ENCODE measurements around the gene YKT6.

The YKT6 gene

GRCh38 chr7:44216019-44216418 is 15.2 kb downstream of the YKT6 start:
- Histone ChIP-seq H3K27ac (ENCODE audit: low read length) (no peak overlapping the region), H3K36me3 (ENCODE audit: control insufficient read depth, low read depth, low read length) (peaks cover 19% of the 10 kb centered on the region), H3K9me3 (ENCODE audit: control insufficient read depth, low read depth, low read length) (no peaks in the 10 kb centered on the region), H3K4me1 (ENCODE audit: control insufficient read depth, low read depth, low read length) (peaks cover 18% of the 10 kb centered on the region), H3K4me3 (ENCODE audit: low read length) (no peak overlapping the region), H3K9ac (ENCODE audit: low read length) (no peak overlapping the region), H3K27me3 (ENCODE audit: control insufficient read depth, insufficient read depth, low read length) (no peaks in the 10 kb centered on the region)

DNA sequence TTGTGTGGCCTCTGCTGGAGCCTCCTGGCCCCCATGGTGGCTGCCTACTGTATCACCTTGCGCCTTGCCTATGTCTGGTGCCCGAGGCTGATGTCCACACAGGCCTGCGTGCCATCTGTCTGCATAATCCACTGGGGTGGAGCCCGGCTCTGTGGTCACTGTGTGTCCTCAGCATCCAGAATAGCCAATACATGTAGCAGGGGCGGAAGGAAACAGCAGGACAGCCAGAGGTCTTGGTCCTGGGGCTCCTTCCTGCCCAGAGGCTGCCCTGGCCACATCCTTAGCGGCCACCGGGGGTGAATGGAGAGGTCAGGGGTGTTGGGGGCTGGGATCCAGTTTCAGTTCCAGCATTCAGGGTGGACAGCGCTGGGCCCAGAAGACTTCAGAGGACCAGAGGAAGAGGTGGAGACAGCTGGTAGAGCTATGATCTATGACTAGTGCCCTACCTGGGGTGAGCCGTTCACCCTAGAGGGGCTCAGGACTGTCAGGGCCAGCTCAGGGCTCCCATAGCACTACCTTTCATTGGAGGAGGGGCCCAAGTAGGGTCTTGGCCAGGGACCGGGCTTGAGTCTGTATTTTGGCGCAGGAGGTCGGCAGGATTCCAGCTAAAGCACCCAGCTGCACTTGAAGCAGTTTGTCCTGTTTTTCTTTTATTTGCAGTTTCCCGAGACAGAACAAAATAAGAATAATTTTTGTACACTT is 15.9 kb downstream of the YKT6 start:
- Histone ChIP-seq H3K27ac (ENCODE audit: low read length) (no peak overlapping the region), H3K4me1 (ENCODE audit: control insufficient read depth, low read depth, low read length) (peaks cover 18% of the 10 kb centered on the region), H3K4me3 (ENCODE audit: low read length) (no peak overlapping the region), H3K27me3 (ENCODE audit: control insufficient read depth, insufficient read depth, low read length) (no peaks in the 10 kb centered on the region), H3K36me3 (ENCODE audit: control insufficient read depth, low read depth, low read length) (peaks cover 12% of the 10 kb centered on the region), H3K9me3 (ENCODE audit: control insufficient read depth, low read depth, low read length) (no peaks in the 10 kb centered on the region), H3K9ac (ENCODE audit: low read length) (no peak overlapping the region)

- no peaks in the 10 kb centered on the region for H3K27me3 ChIP-seq (ENCODE audit: control insufficient read depth, insufficient read depth, low read length)
- H3K4me1 ChIP-seq (ENCODE audit: control insufficient read depth, low read depth, low read length): peaks cover 18% of the 10 kb centered on the region
- no peak overlapping the region for H3K9ac ChIP-seq (ENCODE audit: low read length)
- peaks cover 8% of the 10 kb centered on the region for H3K36me3 ChIP-seq (ENCODE audit: control insufficient read depth, low read depth, low read length)
- H3K4me3 ChIP-seq (ENCODE audit: low read length): no peak overlapping the region
- no peaks in the 10 kb centered on the region for H3K9me3 ChIP-seq (ENCODE audit: control insufficient read depth, low read depth, low read length)
- H3K27ac ChIP-seq (ENCODE audit: low read length): no peak overlapping the region
Observed at GRCh38 chr7:44217223-44217714, 16.5 kb downstream of the YKT6 start.

DNA sequence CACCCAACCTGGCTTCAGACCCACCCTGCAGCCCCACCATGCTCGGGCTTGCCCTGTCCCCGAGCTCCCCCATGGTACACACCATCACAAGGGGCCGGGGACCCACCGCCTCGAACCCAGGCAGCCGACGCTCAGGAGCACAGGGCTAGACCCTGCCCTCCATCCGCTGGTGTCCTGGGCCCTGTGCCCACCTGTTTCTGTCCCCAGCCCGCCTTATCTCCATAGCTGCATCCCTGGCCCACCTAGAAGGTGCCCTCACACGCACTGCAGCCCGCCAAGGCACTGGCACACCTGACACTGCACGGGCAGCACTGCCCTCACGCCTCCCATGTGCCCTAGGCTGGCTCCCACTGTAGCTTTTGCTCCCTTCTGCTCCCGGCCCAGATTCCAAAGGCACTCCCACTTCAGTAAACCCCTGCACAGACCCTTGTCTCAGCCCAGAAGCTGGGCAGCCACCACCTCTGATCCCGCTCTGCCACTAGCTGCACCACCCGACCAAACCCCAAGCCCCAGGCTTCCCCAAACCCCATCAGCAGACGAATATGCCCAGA is 17.1 kb downstream of the YKT6 start:
- Histone ChIP-seq H3K27ac (ENCODE audit: low read length) (no peak overlapping the region), H3K36me3 (ENCODE audit: control insufficient read depth, low read depth, low read length) (peaks cover 7% of the 10 kb centered on the region), H3K4me1 (ENCODE audit: control insufficient read depth, low read depth, low read length) (peaks cover 18% of the 10 kb centered on the region), H3K9ac (ENCODE audit: low read length) (no peak overlapping the region), H3K4me3 (ENCODE audit: low read length) (no peak overlapping the region), H3K9me3 (ENCODE audit: control insufficient read depth, low read depth, low read length) (no peaks in the 10 kb centered on the region), H3K27me3 (ENCODE audit: control insufficient read depth, insufficient read depth, low read length) (no peaks in the 10 kb centered on the region)

DNA sequence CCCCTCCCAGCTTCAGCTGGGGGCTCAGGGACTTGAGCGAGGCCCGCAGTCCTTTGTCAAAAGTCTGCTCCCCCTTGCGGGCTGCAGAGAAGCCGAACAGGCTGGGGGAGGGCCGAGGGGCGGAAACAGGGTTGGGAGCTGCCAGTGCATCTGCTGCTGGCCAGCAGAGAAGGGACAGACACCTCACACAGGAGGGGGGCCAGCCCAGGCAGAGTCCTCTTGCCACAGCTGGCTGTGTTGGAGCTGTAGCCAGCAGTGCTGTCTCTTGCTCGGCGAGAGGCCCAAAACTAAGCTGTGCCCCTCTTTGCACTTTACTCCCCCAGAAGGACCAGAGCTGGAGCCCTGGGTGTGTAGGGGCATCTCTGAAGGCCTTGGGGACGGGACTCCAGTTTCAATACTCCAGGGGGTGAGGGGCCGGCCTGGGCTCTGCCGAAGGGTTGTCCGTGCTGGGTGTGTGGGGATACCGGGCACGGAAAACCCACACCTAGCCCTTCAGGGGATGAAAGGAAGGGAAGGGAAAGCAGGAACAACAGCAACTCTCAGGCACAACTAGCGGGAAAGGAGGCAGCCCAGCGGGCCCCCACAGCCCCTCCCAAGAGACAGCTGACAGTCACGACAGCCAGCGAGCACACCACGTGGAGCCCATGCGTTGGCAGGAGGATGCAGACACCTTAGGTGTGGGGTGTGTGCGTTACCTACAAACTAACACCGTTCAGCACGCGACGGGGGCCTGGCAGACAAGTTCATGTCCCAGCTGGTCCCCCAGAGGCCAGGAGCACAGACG is 17.8 kb downstream of the YKT6 start:
- Histone ChIP-seq H3K4me3 (ENCODE audit: low read length) (no peak overlapping the region), H3K27me3 (ENCODE audit: control insufficient read depth, insufficient read depth, low read length) (no peaks in the 10 kb centered on the region), H3K9ac (ENCODE audit: low read length) (no peak overlapping the region), H3K36me3 (ENCODE audit: control insufficient read depth, low read depth, low read length) (peaks cover under 1% of the 10 kb centered on the region), H3K27ac (ENCODE audit: low read length) (no peak overlapping the region), H3K9me3 (ENCODE audit: control insufficient read depth, low read depth, low read length) (no peaks in the 10 kb centered on the region), H3K4me1 (ENCODE audit: control insufficient read depth, low read depth, low read length) (peaks cover 18% of the 10 kb centered on the region)

GRCh38 chr7:44219371-44220045 is 18.7 kb downstream of the YKT6 start:
- no peak overlapping the region for H3K9ac ChIP-seq (ENCODE audit: low read length)
- H3K9me3 ChIP-seq (ENCODE audit: control insufficient read depth, low read depth, low read length): no peaks in the 10 kb centered on the region
- peaks cover 14% of the 10 kb centered on the region for H3K4me1 ChIP-seq (ENCODE audit: control insufficient read depth, low read depth, low read length)
- H3K36me3 ChIP-seq (ENCODE audit: control insufficient read depth, low read depth, low read length): no peaks in the 10 kb centered on the region
- no peak overlapping the region for H3K4me3 ChIP-seq (ENCODE audit: low read length)
- no peak overlapping the region for H3K27ac ChIP-seq (ENCODE audit: low read length)
- H3K27me3 ChIP-seq (ENCODE audit: control insufficient read depth, insufficient read depth, low read length): no peaks in the 10 kb centered on the region

DNA sequence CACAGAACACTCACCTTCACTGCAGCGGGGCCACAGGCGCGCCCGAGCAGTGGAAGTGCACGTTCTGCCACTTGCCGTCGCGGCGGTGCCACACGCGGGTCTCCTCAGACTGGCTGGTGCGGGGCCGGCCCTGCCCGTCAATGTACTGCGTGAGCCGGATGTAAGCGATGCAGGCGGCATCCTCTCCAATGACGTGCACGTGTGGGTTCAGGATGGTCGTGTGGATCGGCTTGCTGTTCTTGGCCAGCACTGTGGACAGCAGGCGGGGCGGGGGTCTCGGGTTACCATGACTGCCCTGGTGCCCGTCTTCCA is 19.2 kb downstream of the YKT6 start:
- no peaks in the 10 kb centered on the region for H3K9me3 ChIP-seq (ENCODE audit: control insufficient read depth, low read depth, low read length)
- no peak overlapping the region for H3K4me3 ChIP-seq (ENCODE audit: low read length)
- H3K27ac ChIP-seq (ENCODE audit: low read length): no peak overlapping the region
- peaks cover 11% of the 10 kb centered on the region for H3K4me1 ChIP-seq (ENCODE audit: control insufficient read depth, low read depth, low read length)
- no peaks in the 10 kb centered on the region for H3K36me3 ChIP-seq (ENCODE audit: control insufficient read depth, low read depth, low read length)
- no peak overlapping the region for H3K9ac ChIP-seq (ENCODE audit: low read length)
- H3K27me3 ChIP-seq (ENCODE audit: control insufficient read depth, insufficient read depth, low read length): no peaks in the 10 kb centered on the region

DNA sequence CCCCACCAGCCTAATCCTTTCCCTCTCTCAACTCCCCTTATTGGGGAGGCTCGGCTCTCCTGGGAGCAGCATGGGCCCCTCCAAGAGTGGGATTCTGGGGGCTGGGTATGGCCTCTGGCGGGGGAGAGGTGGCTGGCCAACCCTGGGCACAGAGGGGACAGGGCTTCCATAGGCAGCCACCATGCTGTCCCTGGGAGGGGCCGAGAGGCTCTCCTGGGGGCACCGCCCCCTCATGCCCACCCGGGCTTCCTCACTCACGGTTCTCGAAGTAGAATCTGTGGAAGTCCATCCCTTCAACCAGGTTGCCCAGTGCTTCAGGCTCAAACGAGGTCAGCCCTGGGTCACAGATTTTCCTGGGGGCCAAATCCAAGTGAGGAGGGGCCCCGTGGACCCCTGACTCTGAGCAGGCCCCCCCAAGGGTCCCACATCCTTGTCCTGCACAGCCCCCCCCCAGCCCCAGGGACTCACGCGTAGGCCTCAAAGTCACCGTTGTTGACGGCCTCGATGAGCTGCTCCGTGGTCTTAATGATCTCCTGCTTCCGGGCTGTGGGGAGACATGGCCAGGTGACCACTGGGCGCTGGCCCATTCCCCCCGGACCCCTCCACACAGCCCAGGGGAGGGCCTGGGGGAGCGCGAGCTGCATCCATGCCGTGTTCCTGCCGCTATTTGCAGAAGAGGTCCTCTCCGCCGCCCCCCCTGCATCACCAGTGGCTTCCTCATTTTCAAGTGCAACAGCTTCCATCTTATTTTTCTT is 19.8 kb downstream of the YKT6 start:
- Histone ChIP-seq H3K9ac (ENCODE audit: low read length) (no peak overlapping the region), H3K36me3 (ENCODE audit: control insufficient read depth, low read depth, low read length) (no peaks in the 10 kb centered on the region), H3K27ac (ENCODE audit: low read length) (no peak overlapping the region), H3K4me1 (ENCODE audit: control insufficient read depth, low read depth, low read length) (peaks cover 11% of the 10 kb centered on the region), H3K27me3 (ENCODE audit: control insufficient read depth, insufficient read depth, low read length) (no peaks in the 10 kb centered on the region), H3K4me3 (ENCODE audit: low read length) (no peak overlapping the region), H3K9me3 (ENCODE audit: control insufficient read depth, low read depth, low read length) (no peaks in the 10 kb centered on the region)

DNA sequence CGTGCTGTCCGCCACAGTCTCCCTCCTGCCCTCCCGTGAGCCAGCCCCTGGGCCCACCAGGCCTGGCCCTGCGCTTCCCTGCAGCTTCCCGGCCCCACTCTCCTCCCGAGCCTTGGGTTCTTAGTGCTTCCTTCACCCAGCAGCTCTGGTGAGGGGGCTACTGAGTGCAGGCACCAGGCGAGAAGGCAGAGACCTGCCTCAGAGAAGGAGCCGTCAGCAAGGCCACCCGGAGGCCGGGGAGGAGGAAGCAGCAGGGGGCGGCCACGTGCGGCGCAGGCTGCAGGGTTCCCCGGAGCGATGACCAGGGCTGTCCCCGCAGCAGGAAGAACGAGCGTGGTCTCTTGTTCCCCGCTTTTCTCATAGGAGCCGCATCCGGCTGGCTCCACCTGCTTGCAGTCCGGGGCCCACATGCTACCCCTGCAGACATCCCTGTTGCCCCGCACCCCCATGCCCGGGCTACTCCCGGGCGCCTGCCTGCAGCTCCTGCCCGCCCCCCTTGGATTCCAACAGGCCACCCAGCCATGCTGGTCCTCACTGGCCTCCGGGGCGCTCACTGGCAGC is 20.5 kb downstream of the YKT6 start:
- no peaks in the 10 kb centered on the region for H3K27me3 ChIP-seq (ENCODE audit: control insufficient read depth, insufficient read depth, low read length)
- no peak overlapping the region for H3K9ac ChIP-seq (ENCODE audit: low read length)
- H3K27ac ChIP-seq (ENCODE audit: low read length): no peak overlapping the region
- no peak overlapping the region for H3K4me3 ChIP-seq (ENCODE audit: low read length)
- peaks cover 11% of the 10 kb centered on the region for H3K4me1 ChIP-seq (ENCODE audit: control insufficient read depth, low read depth, low read length)
- no peaks in the 10 kb centered on the region for H3K9me3 ChIP-seq (ENCODE audit: control insufficient read depth, low read depth, low read length)
- no peaks in the 10 kb centered on the region for H3K36me3 ChIP-seq (ENCODE audit: control insufficient read depth, low read depth, low read length)

- Histone ChIP-seq H3K27me3 (ENCODE audit: control insufficient read depth, insufficient read depth, low read length) (no peaks in the 10 kb centered on the region), H3K9ac (ENCODE audit: low read length) (no peak overlapping the region), H3K4me1 (ENCODE audit: control insufficient read depth, low read depth, low read length) (peaks cover 11% of the 10 kb centered on the region), H3K9me3 (ENCODE audit: control insufficient read depth, low read depth, low read length) (no peaks in the 10 kb centered on the region), H3K36me3 (ENCODE audit: control insufficient read depth, low read depth, low read length) (no peaks in the 10 kb centered on the region), H3K27ac (ENCODE audit: low read length) (no peak overlapping the region), H3K4me3 (ENCODE audit: low read length) (no peak overlapping the region)
Observed at GRCh38 chr7:44222074-44222473, 21.3 kb downstream of the YKT6 start.
